Erythroblast (primary cell): ENCODE data around the gene CKS1B.

ENCODE experiments used
- DNase-seq, 2 experiments: peaks; one replicate each; lab custom pipeline; 2025; lab: John Stamatoyannopoulos, UW
- GATA1 ChIP-seq: IDR thresholded peaks from 2 replicates; pipeline ENCODE4 v1.6.1; 2011; ENCODE audit warnings: low read depth, mild to moderate bottlenecking, control low read depth, low read length, moderate library complexity
- POLR2A ChIP-seq: IDR thresholded peaks from 2 replicates; pipeline ENCODE4 v1.6.1; 2011; ENCODE audit warnings: mild to moderate bottlenecking, low read length

CKS1B gene

GRCh38 chr1:154994591-154994990 lies 20.1 kb downstream of the CKS1B start:
- TF ChIP-seq GATA1 (no peak), POLR2A (no peak)
- no peak for DNase-seq

GRCh38 chr1:154995301-154995983 lies 21.0 kb downstream of the CKS1B start:
- DNase-seq = peak; percentile 73 to 85

GRCh38 chr1:154996966-154997701 lies 22.7 kb downstream of the CKS1B start:
- no peak for DNase-seq
- TF ChIP-seq GATA1 (no peak), POLR2A (no peak)

GRCh38 chr1:154998201-154998780 lies 23.8 kb downstream of the CKS1B start:
- no peak for DNase-seq
- no peak for TF ChIP-seq GATA1
- TF ChIP-seq POLR2A = no peak

GRCh38 chr1:154998818-154999570 lies 24.5 kb downstream of the CKS1B start:
- TF ChIP-seq GATA1 = no peak
- DNase-seq = peak; percentile 82 to 86

- TF ChIP-seq GATA1 = no peak
- no peak for TF ChIP-seq POLR2A
- DNase-seq = peak; percentile 65 to 73
Observed at GRCh38 chr1:154999571-155000410, 25.3 kb downstream of the CKS1B start.

- no peak for DNase-seq
Observed at GRCh38 chr1:155000411-155000725, 25.9 kb downstream of the CKS1B start.

GRCh38 chr1:155000726-155001424 lies 26.4 kb downstream of the CKS1B start:
- peak; percentile 68 for TF ChIP-seq POLR2A
- TF ChIP-seq GATA1 = no peak
- DNase-seq = peak; percentile 89 to 91

More at GRCh38 chr1:155000411-155000725, 25.9 kb downstream of the CKS1B start:
- TF ChIP-seq GATA1 (no peak), POLR2A (no peak)

GRCh38 chr1:155001425-155001674 lies 26.9 kb downstream of the CKS1B start:
- no peak for TF ChIP-seq GATA1
- TF ChIP-seq POLR2A = no peak
- DNase-seq = no peak

- no peak for TF ChIP-seq GATA1
- no peak for TF ChIP-seq POLR2A
- peak; percentile 99 for DNase-seq
Observed at GRCh38 chr1:155001675-155002463, 27.4 kb downstream of the CKS1B start.

GRCh38 chr1:155002464-155003226 lies 28.2 kb downstream of the CKS1B start, which contains the start of gene ZBTB7B:
Gene ZBTB7B, plus strand, starts transcription at chr1:155002802. Its CDS starts 11,859 bp downstream, at chr1:155014661.
- DNase-seq = peak; percentile 67 to 75
- TF ChIP-seq GATA1 = no peak
- TF ChIP-seq POLR2A = peak; percentile 37

- TF ChIP-seq POLR2A (peak; percentile 30), GATA1 (no peak)
Observed at GRCh38 chr1:155003227-155003765, 28.8 kb downstream of the CKS1B start.

More at GRCh38 chr1:155003227-155003765, 28.8 kb downstream of the CKS1B start:
- peak; percentile 49 to 67 for DNase-seq
